A673 (cell line): ENCODE measurements around the gene SLC5A3. TPM values are rescaled to one million over a fixed set of nuclear protein-coding genes. Genes with fewer than 3 reads are reported as not detected.

Source experiments
- BruUV-seq: library from RNA; stranded (reverse); fragments of 400-500 nt; replicated peaks from 2 replicates; lab custom pipeline; 2021; lab: Mats Ljungman, UMichigan
- CTCF ChIA-PET: fragments of 300-600 bp; sonication (Branson Sonifier 250); formaldehyde crosslinking; loops from one replicate; lab custom pipeline; 2022; ENCODE audit warnings: antibody characterized with exemption; lab: Charles Lee
- POLR2A ChIA-PET: fragments of 300-600 bp; sonication (Branson Sonifier 250); formaldehyde crosslinking; loops from one replicate; lab custom pipeline; 2022; ENCODE audit warnings: antibody characterized with exemption; ENCODE audit not compliant: low non-redundant PET; lab: Charles Lee
- DNase-seq: peaks from one replicate; pipeline ENCODE4 v3.0.0-alpha.2; 2015; ENCODE audit warnings: low spot score
- H3K27ac ChIP-seq: fragments of 200-600 bp; sonication (generic); 2 replicates; pipeline ENCODE4 v1.5.1; 2016; ENCODE audit warnings: mixed run types, low read depth, mild to moderate bottlenecking, mixed read lengths, antibody characterized with exemption, low read length; ENCODE audit not compliant: poor library complexity, severe bottlenecking
- H3K27me3 ChIP-seq: fragments of 200-600 bp; sonication (generic); replicated peaks from 2 replicates; pipeline ENCODE4 v1.6.1; 2017; ENCODE audit warnings: mixed run types, low read depth, mild to moderate bottlenecking, mixed read lengths, antibody characterized with exemption, low read length; ENCODE audit not compliant: insufficient read depth, poor library complexity
- H3K36me3 ChIP-seq: fragments of 200-600 bp; sonication (generic); 2 replicates; pipeline ENCODE4 v1.6.1; 2016; ENCODE audit warnings: mixed run types, mild to moderate bottlenecking, mixed read lengths, antibody characterized with exemption, low read length; ENCODE audit not compliant: insufficient read depth, poor library complexity, severe bottlenecking
- H3K4me1 ChIP-seq: fragments of 200-600 bp; sonication (generic); 2 replicates; pipeline ENCODE4 v1.6.1; 2017; ENCODE audit warnings: mixed run types, mild to moderate bottlenecking, mixed read lengths, antibody characterized with exemption, low read length; ENCODE audit not compliant: insufficient read depth, poor library complexity, severe bottlenecking
- H3K4me3 ChIP-seq: fragments of 200-600 bp; sonication (generic); 2 replicates; pipeline ENCODE4 v1.5.1; 2016; ENCODE audit warnings: low read depth, mixed run types, mild to moderate bottlenecking, mixed read lengths, low read length; ENCODE audit not compliant: poor library complexity, severe bottlenecking
- H3K9me3 ChIP-seq: fragments of 200-600 bp; sonication (generic); 2 replicates; pipeline ENCODE4 v1.6.1; 2016; ENCODE audit warnings: mixed run types, low read depth, mild to moderate bottlenecking, mixed read lengths, antibody characterized with exemption, low read length; ENCODE audit not compliant: poor library complexity, severe bottlenecking
- CTCF ChIP-seq: fragments of 300-800, 200-600 bp; sonication (generic); conservative IDR thresholded peaks from 2 replicates; pipeline ENCODE4 v1.5.1; 2017; ENCODE audit warnings: low read depth, mild to moderate bottlenecking, antibody characterized with exemption, low read length, moderate library complexity, mixed read lengths
- EZH2 ChIP-seq: fragments of 200-600 bp; sonication (generic); IDR thresholded peaks from 2 replicates; pipeline ENCODE4 v1.6.1; 2017; ENCODE audit warnings: borderline replicate concordance, low read depth, mild to moderate bottlenecking, mixed read lengths, antibody characterized with exemption, low read length; ENCODE audit not compliant: poor library complexity, severe bottlenecking
- intact Hi-C: fragments of 100-400 bp; cut with micrococcal nuclease; formaldehyde crosslinking; loops from one replicate; pipeline ENCODE4 v1.10.0; 2022; ENCODE audit not compliant: unreplicated experiment
- total RNA-seq: library from RNA; stranded (reverse); gene quantifications from 2 replicates; pipeline ENCODE4 v1.2.3, GENCODE V29; 2021

SLC5A3 gene
- total RNA-seq, 1 experiment from 2014 or later, result 20.5 TPM

- H3K9me3 ChIP-seq, result no peaks in the 10 kb centered on the region
- H3K4me1 ChIP-seq, result no peaks in the 10 kb centered on the region
- BruUV-seq, result no TSS peak
- H3K27me3 ChIP-seq, result no peaks in the 10 kb centered on the region
- no peak overlapping the region for H3K4me3 ChIP-seq
- no peak overlapping the region for H3K27ac ChIP-seq
- intact Hi-C loops, result no loop called here
- DNase-seq, result no peak
- no peaks in the 10 kb centered on the region for H3K36me3 ChIP-seq
- ChIA-PET CTCF (no interaction called here), POLR2A (no interaction called here)
- no peak for TF ChIP-seq EZH2
- TF ChIP-seq CTCF, result no peak
Observed at GRCh38 chr21:34105947-34106541, 32.7 kb downstream of the SLC5A3 start.

GRCh38 chr21:34107606-34108005 lies 34.2 kb downstream of the SLC5A3 start:
- DNase-seq, result no peak
- no TSS peak for BruUV-seq
- Histone ChIP-seq H3K4me3 (no peak overlapping the region), H3K4me1 (no peaks in the 10 kb centered on the region), H3K9me3 (no peaks in the 10 kb centered on the region), H3K27me3 (no peaks in the 10 kb centered on the region), H3K27ac (no peak overlapping the region), H3K36me3 (no peaks in the 10 kb centered on the region)
- ChIA-PET CTCF (no interaction called here), POLR2A (no interaction called here)
- intact Hi-C loops, result no loop called here
- no peak for TF ChIP-seq EZH2
- TF ChIP-seq CTCF, result no peak

GRCh38 chr21:34109075-34109474 lies 35.7 kb downstream of the SLC5A3 start:
- CTCF ChIA-PET, result no interaction called here
- BruUV-seq, result no TSS peak
- no peak overlapping the region for H3K4me3 ChIP-seq
- peaks cover 4% of the 10 kb centered on the region for H3K4me1 ChIP-seq
- POLR2A ChIA-PET, result no interaction called here
- H3K9me3 ChIP-seq, result no peaks in the 10 kb centered on the region
- intact Hi-C loops, result no loop called here
- no peaks in the 10 kb centered on the region for H3K36me3 ChIP-seq
- DNase-seq, result no peak
- H3K27me3 ChIP-seq, result no peaks in the 10 kb centered on the region
- TF ChIP-seq CTCF (no peak), EZH2 (no peak)
- no peak overlapping the region for H3K27ac ChIP-seq
